LNCaP clone FGC (cell line): Measurements from ENCODE around the gene HNRNPF.
A peak's percentile ranks its signal among the peaks of the same experiment; 100 is the strongest.

Experiments used
- DNase-seq: peaks from one replicate; pipeline ENCODE4 v3.0.0-alpha.2; 2011; ENCODE audit warnings: low read depth
- H3K4me3 ChIP-seq: 2 replicates; pipeline ENCODE4 v1.5.1; 2011; ENCODE audit warnings: mild to moderate bottlenecking, low read depth, low read length, control low read depth
- CTCF ChIP-seq: IDR thresholded peaks from 2 replicates; pipeline ENCODE4 v1.5.1; 2012; ENCODE audit warnings: mild to moderate bottlenecking; ENCODE audit not compliant: control insufficient read depth, insufficient read depth; ENCODE audit errors: extremely low read depth

Gene HNRNPF

GRCh38 chr10:43353495-43354329, 55.3 kb downstream of the HNRNPF start:
- peak; percentile 6 for DNase-seq
- no peak for TF ChIP-seq CTCF

GRCh38 chr10:43352951-43353350, 56.0 kb downstream of the HNRNPF start:
- DNase-seq, result no peak
- no peak overlapping the region for H3K4me3 ChIP-seq
- TF ChIP-seq CTCF, result no peak

More at GRCh38 chr10:43353495-43354329, 55.3 kb downstream of the HNRNPF start:
- H3K4me3 ChIP-seq, result no peak overlapping the region

- no peak for DNase-seq
Measured at GRCh38 chr10:43351301-43351700, 57.7 kb downstream of the HNRNPF start.

GRCh38 chr10:43350686-43351085, 58.3 kb downstream of the HNRNPF start:
- TF ChIP-seq CTCF, result no peak
- no peak overlapping the region for H3K4me3 ChIP-seq
- DNase-seq, result no peak

More at GRCh38 chr10:43351301-43351700, 57.7 kb downstream of the HNRNPF start:
- no peak overlapping the region for H3K4me3 ChIP-seq
- no peak for TF ChIP-seq CTCF

GRCh38 chr10:43350156-43350555, 58.8 kb downstream of the HNRNPF start:
- TF ChIP-seq CTCF, result no peak

GRCh38 chr10:43348511-43349312, 60.3 kb downstream of the HNRNPF start:
- TF ChIP-seq CTCF, result peak; percentile 98
- DNase-seq, result peak; percentile 58
- no peak overlapping the region for H3K4me3 ChIP-seq

More at GRCh38 chr10:43350156-43350555, 58.8 kb downstream of the HNRNPF start:
- peak; percentile 91 for DNase-seq
- no peak overlapping the region; the same call in 1 of the 2 replicates for H3K4me3 ChIP-seq
